Mucosa of stomach (tissue), 1 donor: ENCODE measurements around the gene ORM1.

Experiments used
- H3K27me3 ChIP-seq: one replicate; pipeline ENCODE4 v1.7.0; 2013; ENCODE audit warnings: mild to moderate bottlenecking, low read length; ENCODE audit not compliant: control insufficient read depth, insufficient read depth
- H3K36me3 ChIP-seq: one replicate; pipeline ENCODE4 v1.7.0; 2013; ENCODE audit warnings: low read length; ENCODE audit not compliant: control insufficient read depth, insufficient read depth
- H3K4me1 ChIP-seq: one replicate; pipeline ENCODE4 v1.7.0; 2013; ENCODE audit warnings: mild to moderate bottlenecking, low read length; ENCODE audit not compliant: control insufficient read depth, insufficient read depth
- H3K4me3 ChIP-seq: one replicate; pipeline ENCODE4 v1.7.0; 2013; ENCODE audit warnings: low read length
- H3K9ac ChIP-seq: one replicate; pipeline ENCODE4 v1.7.0; 2013; ENCODE audit warnings: mild to moderate bottlenecking, low read length, moderate library complexity
- H3K9me3 ChIP-seq: one replicate; pipeline ENCODE4 v1.7.0; 2013; ENCODE audit warnings: mild to moderate bottlenecking, low read length, moderate library complexity; ENCODE audit not compliant: control insufficient read depth
- donor health status: Pancreatic carcinoma.

The ORM1 gene

GRCh38 chr9:114289571-114290481 lies 33.1 kb upstream of the ORM1 start:
- H3K27me3 ChIP-seq, result peaks cover 2% of the 10 kb centered on the region
- H3K4me1 ChIP-seq, result no peaks in the 10 kb centered on the region
- no peaks in the 10 kb centered on the region for H3K9me3 ChIP-seq
- H3K9ac ChIP-seq, result no peak overlapping the region
- no peak overlapping the region for H3K4me3 ChIP-seq
- no peaks in the 10 kb centered on the region for H3K36me3 ChIP-seq

GRCh38 chr9:114290561-114290986 lies 32.3 kb upstream of the ORM1 start:
- no peaks in the 10 kb centered on the region for H3K4me1 ChIP-seq
- peaks cover 2% of the 10 kb centered on the region for H3K27me3 ChIP-seq
- no peaks in the 10 kb centered on the region for H3K36me3 ChIP-seq
- H3K9ac ChIP-seq, result no peak overlapping the region
- no peaks in the 10 kb centered on the region for H3K9me3 ChIP-seq
- H3K4me3 ChIP-seq, result no peak overlapping the region

GRCh38 chr9:114291064-114291474 lies 31.8 kb upstream of the ORM1 start:
- no peak overlapping the region for H3K4me3 ChIP-seq
- H3K27me3 ChIP-seq, result peaks cover 2% of the 10 kb centered on the region
- no peak overlapping the region for H3K9ac ChIP-seq
- no peaks in the 10 kb centered on the region for H3K36me3 ChIP-seq
- no peaks in the 10 kb centered on the region for H3K4me1 ChIP-seq
- no peaks in the 10 kb centered on the region for H3K9me3 ChIP-seq

GRCh38 chr9:114291886-114292590 lies 30.9 kb upstream of the ORM1 start:
- no peaks in the 10 kb centered on the region for H3K36me3 ChIP-seq
- no peak overlapping the region for H3K9ac ChIP-seq
- H3K27me3 ChIP-seq, result peaks cover 2% of the 10 kb centered on the region
- H3K4me1 ChIP-seq, result no peaks in the 10 kb centered on the region
- no peak overlapping the region for H3K4me3 ChIP-seq
- H3K9me3 ChIP-seq, result no peaks in the 10 kb centered on the region

- Histone ChIP-seq H3K4me1 (no peaks in the 10 kb centered on the region), H3K4me3 (no peak overlapping the region), H3K9me3 (no peaks in the 10 kb centered on the region), H3K9ac (no peak overlapping the region), H3K36me3 (no peaks in the 10 kb centered on the region), H3K27me3 (peaks cover 2% of the 10 kb centered on the region)
Measured at GRCh38 chr9:114294664-114295063, 28.2 kb upstream of the ORM1 start.

- Histone ChIP-seq H3K9me3 (no peaks in the 10 kb centered on the region), H3K27me3 (no peaks in the 10 kb centered on the region)
Measured at GRCh38 chr9:114296338-114296737, 26.6 kb upstream of the ORM1 start.

GRCh38 chr9:114299286-114300152 lies 23.4 kb upstream of the ORM1 start:
- no peaks in the 10 kb centered on the region for H3K9me3 ChIP-seq
- H3K9ac ChIP-seq, result no peak overlapping the region
- no peaks in the 10 kb centered on the region for H3K4me1 ChIP-seq
- H3K36me3 ChIP-seq, result peaks cover 6% of the 10 kb centered on the region
- H3K27me3 ChIP-seq, result no peaks in the 10 kb centered on the region
- H3K4me3 ChIP-seq, result no peak overlapping the region

More at GRCh38 chr9:114296338-114296737, 26.6 kb upstream of the ORM1 start:
- Histone ChIP-seq H3K36me3 (peaks cover 6% of the 10 kb centered on the region), H3K9ac (no peak overlapping the region), H3K4me1 (no peaks in the 10 kb centered on the region), H3K4me3 (no peak overlapping the region)

- Histone ChIP-seq H3K36me3 (peaks cover 6% of the 10 kb centered on the region), H3K9ac (no peak overlapping the region)
Measured at GRCh38 chr9:114300153-114300845, 22.6 kb upstream of the ORM1 start.

GRCh38 chr9:114300846-114301797 lies 21.8 kb upstream of the ORM1 start:
- peaks cover 6% of the 10 kb centered on the region for H3K36me3 ChIP-seq
- no peak overlapping the region for H3K9ac ChIP-seq
- H3K9me3 ChIP-seq, result no peaks in the 10 kb centered on the region
- H3K4me1 ChIP-seq, result no peaks in the 10 kb centered on the region
- H3K4me3 ChIP-seq, result no peak overlapping the region
- H3K27me3 ChIP-seq, result no peaks in the 10 kb centered on the region

More at GRCh38 chr9:114300153-114300845, 22.6 kb upstream of the ORM1 start:
- H3K4me3 ChIP-seq, result no peak overlapping the region
- H3K9me3 ChIP-seq, result no peaks in the 10 kb centered on the region
- H3K4me1 ChIP-seq, result no peaks in the 10 kb centered on the region
- no peaks in the 10 kb centered on the region for H3K27me3 ChIP-seq

GRCh38 chr9:114301798-114302565 lies 20.9 kb upstream of the ORM1 start:
- H3K9ac ChIP-seq, result no peak overlapping the region
- H3K4me1 ChIP-seq, result no peaks in the 10 kb centered on the region
- no peak overlapping the region for H3K4me3 ChIP-seq
- peaks cover 6% of the 10 kb centered on the region for H3K36me3 ChIP-seq
- no peaks in the 10 kb centered on the region for H3K9me3 ChIP-seq
- no peaks in the 10 kb centered on the region for H3K27me3 ChIP-seq
